NCI-H1105 (cell line): ENCODE results near the gene GPR78.
"Not testable (repeated sequence)": the region's sequence is repeated elsewhere in the genome, so short reads cannot be mapped to it uniquely, and the experiment has no call there.

ENCODE experiments used
- DNase-seq: peaks from one replicate; lab custom pipeline; 2025; lab: John Stamatoyannopoulos, UW

The GPR78 gene

DNA sequence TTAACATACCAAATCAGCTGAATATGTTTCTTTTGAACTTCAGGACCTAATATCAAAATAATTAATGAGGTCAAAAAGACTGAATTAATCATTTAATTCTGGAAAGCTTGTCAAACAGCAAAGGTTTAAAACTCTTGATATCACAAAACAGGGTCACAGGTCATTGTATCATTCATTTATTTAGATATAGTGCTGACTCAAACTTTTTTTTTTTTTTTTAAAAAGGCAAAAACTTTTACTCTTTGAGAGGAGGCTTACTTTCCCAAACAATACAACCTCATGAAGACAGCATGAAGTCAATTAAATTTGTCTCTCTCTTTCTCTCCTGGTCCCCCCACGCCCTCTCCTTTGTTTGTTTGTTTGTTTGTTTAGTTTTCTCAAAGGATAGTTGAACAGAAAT lies 15.6 kb upstream of the GPR78 start:
- DNase-seq: no peak

DNA sequence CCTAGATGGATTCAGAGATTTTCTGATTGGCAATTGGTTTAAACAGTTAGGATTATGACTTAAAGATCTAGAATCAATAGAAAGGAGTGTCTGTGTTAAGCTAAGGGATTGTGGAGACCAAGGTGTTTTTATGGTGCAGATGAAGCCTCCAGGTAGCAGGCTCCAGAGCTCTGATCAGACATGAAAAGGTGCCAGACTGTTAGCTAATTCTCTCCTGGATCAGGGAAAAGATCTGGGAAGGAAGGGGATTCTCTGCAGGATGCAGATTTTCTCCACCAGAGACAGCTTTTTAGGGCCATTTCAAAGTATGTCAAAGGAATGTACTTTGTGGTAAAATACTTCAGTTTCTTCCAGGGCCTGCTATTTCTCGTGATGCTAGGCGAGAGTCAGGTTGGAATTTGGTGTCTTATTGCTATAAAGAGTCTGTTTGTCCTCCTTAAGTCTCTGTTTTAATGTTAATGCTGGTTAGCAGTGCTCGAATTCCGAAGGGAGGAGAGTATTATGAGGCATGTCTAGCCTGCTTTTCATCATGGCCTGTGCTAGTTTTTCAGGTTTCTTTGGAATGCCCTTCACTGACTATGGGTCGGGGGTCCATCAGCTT lies 12.0 kb upstream of the GPR78 start:
- no peak for DNase-seq

DNA sequence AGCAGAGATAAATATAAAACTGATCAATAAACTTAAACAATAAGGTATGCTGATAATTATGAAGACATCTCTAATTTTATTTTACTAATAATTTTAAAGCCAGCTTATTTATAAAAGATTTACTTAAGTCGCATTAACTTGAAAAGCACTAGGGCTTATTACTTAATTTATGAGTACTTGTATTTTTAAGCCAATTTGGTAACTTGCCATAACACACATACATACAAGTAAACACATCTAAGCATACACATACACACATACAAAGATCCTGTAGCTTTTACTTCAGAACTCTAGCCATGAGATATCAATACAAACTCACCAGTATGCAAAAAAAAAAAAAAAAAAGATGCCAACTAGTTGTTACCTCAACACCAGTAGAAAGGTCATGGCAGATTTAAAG lies 10.0 kb upstream of the GPR78 start:
- no peak for DNase-seq

DNA sequence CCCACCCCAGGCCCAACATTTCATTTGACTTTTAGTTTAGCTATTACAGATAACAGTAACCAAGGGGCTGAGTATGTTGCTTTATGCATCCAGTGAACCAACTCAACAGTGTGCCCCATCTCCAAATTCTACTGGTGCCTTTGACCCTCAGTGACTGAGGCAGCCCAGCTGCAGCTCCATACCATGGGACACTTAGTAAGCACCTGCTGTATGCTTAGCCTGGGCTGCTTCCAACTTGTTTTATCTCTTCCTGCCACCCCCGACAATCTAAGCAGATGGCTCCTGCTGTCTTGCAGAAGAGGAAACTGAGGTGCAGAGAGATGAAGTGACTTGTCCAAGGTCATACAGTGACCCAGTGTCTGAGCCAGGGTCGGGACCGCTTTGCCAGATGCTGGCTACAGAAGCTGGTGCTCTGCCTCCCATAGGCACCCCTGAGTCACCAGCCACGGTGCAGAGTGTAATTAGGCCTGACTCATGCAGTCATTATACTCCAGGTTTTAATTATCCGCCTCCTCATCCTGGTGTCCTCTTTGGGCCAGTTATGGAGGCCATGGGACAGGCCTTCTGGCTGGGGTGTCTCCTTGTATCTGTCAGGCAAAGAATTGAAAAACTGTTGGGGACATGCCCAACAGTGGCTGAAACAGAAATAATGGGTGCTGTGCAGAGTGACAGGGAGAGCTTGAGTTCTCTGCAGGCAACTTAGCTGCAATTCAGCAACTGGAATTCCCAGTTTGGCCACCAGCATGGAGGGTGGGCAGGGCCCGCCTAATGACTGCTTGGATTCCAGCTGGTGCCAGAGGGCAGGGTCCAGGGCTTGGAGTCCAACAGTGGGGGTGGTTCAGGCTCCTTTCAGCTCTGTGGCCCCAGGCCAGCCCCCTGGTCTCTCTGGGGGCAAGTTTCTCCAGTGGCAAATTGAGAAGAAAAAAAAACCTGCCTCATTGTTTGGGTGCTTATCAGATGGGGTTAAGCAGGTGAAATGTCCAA lies 8.2 kb upstream of the GPR78 start:
- DNase-seq: no peak

DNA sequence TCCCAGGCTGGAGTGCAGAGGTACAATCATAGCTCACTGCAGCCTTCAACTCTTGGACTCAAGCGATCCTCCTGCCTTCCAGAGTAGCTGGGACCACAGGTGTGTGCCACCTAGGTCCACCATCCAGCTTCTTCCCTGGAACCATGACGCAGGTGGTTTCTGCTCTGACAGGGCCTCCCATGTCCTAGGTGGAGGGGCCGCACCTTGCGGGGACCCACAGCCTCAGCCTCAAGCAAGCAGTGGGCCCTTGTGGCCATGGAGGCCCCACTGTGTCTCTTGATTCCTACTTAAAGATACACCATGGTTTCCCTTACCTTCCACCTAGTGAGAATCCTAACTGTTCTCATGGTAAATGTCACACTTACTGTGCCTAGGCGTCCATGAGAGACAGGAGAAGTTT lies 6.9 kb upstream of the GPR78 start:
- DNase-seq: no peak

DNA sequence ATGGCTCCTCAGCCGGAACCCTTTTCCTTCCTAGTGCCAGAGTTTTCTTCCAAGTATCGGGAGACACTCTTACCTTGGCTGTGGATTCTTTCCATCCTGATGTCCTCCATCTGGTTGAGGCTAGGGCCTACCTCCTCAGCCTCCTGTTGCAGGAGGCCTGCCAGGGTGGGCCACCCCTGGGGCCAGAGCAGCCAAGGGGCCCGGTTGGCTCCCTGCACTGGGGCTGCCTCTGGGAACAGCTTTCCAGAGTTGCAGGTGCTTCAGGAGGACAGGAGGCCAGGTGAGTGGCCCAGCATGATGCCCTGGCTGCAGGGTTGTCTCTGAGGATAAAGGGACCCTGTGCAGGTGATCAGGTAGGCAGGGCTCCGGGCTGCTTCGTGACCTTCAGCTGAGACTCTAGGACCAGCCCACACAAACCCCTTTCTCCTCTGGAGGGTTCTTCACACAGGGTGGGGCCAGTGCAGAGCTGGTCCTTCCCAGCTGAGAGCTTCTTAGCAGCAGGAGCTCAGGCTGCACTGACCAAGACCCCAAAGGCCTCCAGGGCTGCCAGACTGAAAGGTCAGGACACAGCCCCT lies 5.3 kb upstream of the GPR78 start:
- DNase-seq: no peak

DNA sequence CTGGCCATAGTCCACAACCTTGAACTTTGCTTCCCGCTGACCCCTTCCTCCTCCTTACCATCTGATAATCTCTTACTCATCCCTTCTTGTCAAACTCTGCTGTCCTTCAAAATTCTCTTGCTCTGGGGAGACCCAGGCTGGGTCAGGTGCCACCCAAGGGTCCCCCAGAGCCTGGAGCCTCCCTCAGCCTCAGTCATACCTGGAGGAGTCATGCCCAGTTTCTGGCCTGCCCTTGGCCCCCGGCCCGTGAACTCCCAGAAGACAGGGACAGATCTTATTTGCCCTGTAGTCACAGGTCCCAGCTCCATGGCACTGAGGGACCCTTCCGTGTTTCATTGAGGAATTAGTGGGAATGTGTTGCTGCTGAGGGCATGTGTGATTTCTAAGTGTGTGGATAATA lies 4.7 kb upstream of the GPR78 start:
- DNase-seq: no peak

DNA sequence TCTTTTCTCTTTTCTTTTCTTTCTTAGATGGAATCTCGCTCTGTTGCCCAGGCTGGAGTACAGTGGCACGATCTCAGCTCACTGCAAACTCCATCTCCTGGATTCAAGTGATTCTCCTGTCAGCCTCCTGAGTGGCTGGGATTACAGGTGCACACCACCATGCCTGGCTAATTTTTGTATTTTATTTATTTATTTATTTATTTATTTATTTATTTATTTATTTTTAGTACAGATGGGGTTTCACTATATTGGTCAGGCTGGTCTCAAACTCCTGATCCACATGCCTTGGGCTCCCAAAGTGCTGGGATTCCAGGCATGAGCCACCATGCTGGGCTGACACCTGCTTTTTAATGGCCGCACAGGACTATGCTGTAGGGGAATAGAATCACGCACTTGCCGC lies 3.6 kb upstream of the GPR78 start:
- not testable (repeated sequence) for DNase-seq

DNA sequence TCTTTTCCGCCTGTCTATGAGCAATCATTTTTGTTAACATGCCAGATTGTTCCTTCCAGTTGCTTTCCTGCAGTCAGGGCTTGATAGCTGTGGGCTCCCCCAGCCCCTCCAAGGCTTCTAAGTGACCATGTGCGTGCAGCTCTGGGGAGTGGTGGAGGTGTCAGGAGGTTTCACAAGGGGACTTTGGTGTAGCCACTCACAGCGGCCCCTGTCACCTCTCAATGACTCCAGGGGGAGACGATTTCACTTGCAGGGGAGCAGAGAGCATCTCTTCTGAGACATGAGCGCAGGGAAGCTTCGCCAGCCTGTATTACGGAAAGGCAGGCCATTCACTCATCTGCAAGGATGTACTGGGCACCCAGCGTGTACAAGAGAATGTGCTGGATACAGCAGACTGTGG lies 3.1 kb upstream of the GPR78 start:
- no peak for DNase-seq

DNA sequence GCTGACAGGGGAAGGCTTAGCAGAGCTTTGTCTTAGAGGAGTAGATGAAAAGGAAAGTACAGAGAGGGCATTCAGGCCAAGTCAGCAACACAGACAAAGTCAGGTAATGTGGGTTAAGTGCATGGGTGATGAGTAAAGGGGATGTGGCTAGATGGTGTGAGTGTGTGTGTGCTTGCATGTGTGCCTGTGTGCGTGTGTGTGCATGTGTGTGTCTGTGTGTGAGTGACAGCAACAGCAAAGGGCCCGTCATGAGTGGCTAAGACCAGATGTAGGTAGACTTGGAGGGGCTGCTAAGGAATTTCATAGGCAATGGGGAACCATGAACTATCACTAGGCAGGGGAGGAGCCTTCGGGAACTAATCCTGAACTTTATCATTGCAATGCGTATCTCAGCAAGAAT lies 2.2 kb upstream of the GPR78 start:
- no peak for DNase-seq

DNA sequence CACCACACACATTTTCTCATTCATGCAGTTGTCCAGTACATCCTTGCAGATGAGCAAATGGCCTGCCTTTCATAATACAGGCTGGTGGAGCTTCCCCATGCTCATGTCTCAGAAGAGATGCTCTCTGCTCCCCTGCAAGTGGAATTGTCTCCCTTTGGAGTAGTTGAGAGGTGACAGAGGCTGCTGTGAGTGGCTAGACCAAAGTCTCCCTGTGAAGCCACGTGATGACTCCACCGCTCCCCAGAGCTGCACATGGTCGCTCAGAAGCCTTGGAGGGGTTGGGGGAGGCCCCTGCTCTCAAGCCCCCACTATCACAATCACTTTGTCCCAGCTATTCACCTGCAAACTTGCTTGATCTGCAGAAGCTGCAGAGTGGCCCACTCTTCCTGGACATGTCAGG lies 1.5 kb upstream of the GPR78 start:
- DNase-seq: no peak

DNA sequence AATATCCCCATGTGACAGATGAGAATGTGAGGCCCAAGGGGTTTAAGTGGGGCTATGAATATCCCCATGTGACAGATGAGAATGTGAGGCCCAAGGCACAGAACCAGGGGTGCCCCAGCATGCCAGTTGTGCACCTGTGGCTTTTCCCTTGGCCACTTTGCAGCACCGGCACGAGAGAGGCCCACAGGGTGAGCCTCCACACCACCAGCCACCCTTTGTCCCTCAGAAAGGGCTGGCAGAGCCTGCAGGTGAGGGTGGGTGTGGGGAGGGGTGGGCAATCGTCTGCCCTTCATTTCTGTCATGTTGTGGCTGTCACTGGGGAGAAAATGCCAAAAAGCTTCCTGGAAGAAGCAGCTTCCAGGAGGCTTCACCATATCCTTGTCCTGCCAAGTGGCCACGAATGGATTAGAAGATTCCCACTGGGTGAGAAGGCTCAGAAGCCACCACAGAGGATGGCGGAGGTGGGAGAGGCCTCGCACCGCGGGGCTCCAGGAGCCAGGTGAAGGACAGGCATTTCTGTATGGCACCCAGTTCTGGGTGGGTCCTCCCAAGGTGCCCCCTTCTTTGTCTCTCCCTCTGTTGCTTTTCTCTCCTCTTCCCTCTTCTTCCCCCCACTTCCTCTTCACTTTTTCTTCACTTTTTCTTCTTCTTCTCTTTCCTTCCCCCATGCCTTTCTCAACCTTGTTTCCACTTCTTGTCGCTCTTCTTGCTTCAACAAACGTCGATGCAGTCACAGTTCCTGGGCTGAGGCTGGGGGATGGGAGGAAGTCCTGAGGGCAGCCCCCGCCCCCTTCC lies 469 bp upstream of the GPR78 start:
- no peak for DNase-seq

DNA sequence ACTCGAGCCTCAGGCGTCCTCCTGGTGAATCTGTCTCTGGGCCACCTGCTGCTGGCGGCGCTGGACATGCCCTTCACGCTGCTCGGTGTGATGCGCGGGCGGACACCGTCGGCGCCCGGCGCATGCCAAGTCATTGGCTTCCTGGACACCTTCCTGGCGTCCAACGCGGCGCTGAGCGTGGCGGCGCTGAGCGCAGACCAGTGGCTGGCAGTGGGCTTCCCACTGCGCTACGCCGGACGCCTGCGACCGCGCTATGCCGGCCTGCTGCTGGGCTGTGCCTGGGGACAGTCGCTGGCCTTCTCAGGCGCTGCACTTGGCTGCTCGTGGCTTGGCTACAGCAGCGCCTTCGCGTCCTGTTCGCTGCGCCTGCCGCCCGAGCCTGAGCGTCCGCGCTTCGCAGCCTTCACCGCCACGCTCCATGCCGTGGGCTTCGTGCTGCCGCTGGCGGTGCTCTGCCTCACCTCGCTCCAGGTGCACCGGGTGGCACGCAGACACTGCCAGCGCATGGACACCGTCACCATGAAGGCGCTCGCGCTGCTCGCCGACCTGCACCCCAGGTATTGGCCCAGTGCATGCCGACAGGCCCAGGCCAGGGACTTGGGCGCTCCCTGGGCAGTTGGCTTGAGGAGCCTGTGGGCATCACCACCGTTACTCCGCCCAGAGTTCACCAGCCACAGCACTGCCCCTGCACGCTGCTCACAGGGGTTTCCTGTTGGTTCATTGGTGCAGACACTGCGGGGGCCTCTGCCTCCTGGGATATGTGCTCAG lies 1.1 kb downstream of the GPR78 start:
- no peak for DNase-seq

DNA sequence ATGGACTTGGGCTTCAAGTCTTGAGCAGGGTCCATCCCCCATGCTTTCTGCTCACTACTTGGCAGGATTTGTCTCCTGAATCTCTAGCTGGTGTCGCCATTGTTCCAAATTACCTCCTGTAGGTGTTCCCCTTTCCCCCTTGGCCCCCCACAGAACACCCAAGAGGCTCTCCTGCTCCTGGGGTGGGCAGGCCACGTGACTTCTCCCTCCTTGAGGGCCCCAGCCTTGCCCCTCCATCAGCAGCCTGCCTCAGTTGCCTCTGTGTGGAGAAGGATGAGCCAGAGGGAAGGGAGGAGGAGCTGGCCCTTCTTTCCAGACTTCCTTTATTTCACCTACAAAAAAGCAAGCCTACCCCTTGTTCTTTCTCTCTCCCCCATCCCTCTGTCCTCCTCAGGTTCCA lies 1.8 kb downstream of the GPR78 start:
- DNase-seq: no peak

DNA sequence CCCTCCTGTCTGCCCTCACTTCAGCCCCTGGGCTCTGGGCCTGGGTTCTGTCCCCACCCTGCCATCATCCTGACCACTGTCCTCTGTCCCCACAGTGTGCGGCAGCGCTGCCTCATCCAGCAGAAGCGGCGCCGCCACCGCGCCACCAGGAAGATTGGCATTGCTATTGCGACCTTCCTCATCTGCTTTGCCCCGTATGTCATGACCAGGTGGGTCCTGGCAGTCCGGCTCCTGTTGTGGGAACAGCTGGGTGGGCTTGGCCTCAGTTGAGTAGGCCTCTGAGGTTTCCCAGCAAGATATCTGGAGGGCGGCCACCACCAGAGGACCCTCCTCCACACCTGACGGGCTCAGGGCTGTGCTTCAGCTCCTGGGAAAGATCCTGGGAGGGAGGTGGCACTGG lies 2.2 kb downstream of the GPR78 start:
- no peak for DNase-seq

DNA sequence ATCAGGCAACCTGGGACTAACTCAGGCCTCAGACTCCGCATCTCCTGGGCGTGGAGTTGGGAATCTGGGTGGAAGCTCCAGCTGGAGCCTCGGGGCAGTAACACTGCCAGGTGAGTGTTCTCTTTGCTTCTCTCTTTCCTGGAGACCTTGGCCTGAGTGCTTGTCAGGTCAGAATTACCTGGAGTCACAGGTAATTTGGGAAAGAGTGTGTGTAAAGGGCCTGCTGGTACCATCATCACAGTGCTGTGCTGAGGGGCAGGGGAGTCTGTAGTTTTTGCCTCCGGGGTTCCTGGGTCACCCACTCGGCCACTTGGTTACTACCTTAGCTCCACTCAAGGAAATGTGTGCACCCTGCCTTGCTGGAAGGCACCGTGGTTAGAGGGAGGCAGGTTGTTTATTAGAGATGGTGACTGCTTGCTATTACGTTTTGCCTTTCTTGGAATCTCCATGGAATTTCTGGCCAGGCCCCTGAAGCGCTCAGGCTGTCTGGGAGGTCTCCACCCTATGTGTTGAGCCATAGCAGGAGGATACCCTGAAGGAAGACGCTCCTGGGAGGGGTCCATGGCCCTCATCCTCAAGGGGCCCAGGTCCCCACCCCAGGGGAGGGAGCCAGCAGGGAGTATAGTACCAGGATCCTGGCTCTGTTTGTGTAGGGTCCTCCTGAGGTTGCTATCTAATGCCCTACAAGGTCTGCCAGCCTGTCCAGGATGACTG lies 2.9 kb downstream of the GPR78 start:
- DNase-seq: no peak

DNA sequence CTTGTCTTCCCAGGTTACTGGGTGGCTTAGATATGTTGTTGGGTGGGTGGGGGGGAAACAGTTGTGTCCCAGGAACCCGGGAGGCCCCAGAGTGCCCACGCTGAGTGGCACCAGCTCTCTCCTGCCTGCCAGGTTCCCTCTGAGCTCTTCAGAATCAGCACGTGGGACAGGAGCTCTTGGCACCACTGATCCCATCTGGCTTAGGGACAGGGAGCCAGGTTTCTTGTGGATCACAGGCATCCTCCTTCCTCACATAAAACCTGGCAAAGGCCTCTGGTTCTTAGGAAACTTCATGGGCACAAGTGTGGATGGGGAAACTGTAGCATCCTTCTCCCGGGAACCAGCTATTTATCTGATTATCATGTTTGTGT lies 3.4 kb downstream of the GPR78 start:
- no peak for DNase-seq

DNA sequence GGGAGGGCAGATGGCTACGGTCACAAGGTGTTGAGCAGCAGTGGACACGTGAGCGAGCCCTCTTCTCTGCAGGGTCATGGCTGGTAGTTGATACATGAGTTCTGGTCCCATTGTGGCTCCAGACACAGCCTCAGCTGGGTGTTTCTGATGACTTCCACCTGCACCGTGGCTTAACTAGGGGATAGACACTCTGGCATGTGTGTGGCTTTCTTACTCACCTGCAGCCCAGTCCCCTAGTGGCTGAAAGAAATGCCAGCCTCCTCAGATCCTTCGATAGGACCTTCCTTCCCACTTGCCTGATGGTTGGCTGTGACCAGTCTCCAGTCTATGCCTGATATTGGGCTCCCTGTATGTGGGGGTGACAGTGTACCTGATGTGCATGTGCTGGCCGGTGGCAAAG lies 5.0 kb downstream of the GPR78 start:
- no peak for DNase-seq

DNA sequence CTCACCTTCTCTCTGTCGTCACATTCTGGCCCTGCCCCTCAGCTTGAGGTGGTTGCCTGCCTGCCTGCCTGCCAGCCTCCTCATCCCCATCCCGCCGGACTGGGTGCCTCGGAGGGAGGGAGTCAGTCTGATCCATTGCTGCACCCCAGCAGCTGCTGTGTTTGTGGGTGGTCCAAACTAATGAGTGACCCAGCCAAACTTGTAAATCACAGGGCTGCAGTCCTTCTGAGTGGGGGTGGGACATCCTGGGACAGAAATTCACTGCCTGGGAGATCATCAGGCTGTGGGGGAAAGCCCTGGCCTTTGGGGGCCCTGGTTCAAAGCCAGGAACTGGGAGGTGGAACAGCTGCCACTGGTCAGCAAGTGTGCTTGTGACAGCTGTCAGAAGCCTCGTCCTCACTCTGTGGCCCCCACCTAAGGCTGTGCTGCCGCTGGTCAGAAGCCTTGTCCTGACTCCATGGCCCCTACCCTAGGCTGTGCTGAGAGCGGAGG lies 5.6 kb downstream of the GPR78 start:
- DNase-seq: no peak

DNA sequence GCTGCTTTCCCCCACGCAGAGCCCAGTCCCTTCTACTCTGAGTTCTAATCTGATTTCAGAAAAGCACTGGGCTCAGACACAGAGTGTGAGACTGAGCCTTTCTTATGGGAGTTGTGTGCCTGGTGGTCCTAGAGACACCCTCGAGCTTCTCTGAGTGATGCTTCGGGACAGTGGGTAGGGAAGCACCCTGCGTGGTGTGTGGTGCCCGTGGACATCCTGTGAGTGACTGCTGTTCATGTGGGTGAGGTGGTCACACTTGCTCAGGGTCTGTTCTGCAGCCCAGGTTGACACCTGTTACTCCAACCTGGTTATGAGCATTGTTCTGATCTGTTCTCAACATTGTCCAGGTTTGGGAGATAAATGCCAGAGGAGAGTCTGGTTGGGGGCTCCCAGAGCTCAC lies 6.1 kb downstream of the GPR78 start:
- DNase-seq: no peak
